ENCODE data around the gene LILRA6. TPM values are rescaled to one million over a fixed set of nuclear protein-coding genes. Genes with fewer than 3 reads are reported as not detected.
"Not testable (repeated sequence)": the region's sequence is repeated elsewhere in the genome, so short reads cannot be mapped to it uniquely, and the experiment has no call there.

Gene LILRA6
- total RNA-seq (2016; rRNA removed; fragmentation: Illumina TruSeq; extraction: Trizol) (not detected in 2 replicates), polyA plus RNA-seq (2011; rRNA removed) (not detected in 2 replicates), polyA minus RNA-seq (2011; rRNA and poly(A)+ RNA removed; ENCODE audit: low replicate concordance) (not detected in 2 replicates), Bru-seq, nascent RNA (not detected), BruChase-seq, experiment 1, labeled RNA remaining after a 6-hour chase (not detected), BruChase-seq, experiment 2, labeled RNA remaining after a 2-hour chase (not detected)
- not detected in 2 replicates for total RNA-seq (2016; cell fraction: cytosol; rRNA removed; fragmentation: Illumina TruSeq; extraction: Trizol; ENCODE audit: low read depth)
- not detected in 2 replicates for total RNA-seq (2016; cell fraction: insoluble cytoplasmic fraction; rRNA removed; fragmentation: Illumina TruSeq; extraction: Trizol)
- total RNA-seq (2016; cell fraction: membrane; rRNA removed; fragmentation: Illumina TruSeq; extraction: Trizol): not detected in 2 replicates
- not detected in 2 replicates for total RNA-seq (2016; cell fraction: nucleus; rRNA removed; fragmentation: Illumina TruSeq; extraction: Trizol)
- polyA plus RNA-seq (2011; cell fraction: cytosol; rRNA removed): not detected in 2 replicates
- polyA plus RNA-seq (2011; cell fraction: nucleus; rRNA removed): not detected in 2 replicates
- polyA plus RNA-seq (2012): not detected in 2 replicates
- not detected in 2 replicates for polyA plus RNA-seq (2016; cell fraction: cytosol; fragmentation: Illumina TruSeq; extraction: Trizol; ENCODE audit: low read depth)
- not detected in 2 replicates for polyA plus RNA-seq (2016; cell fraction: insoluble cytoplasmic fraction; fragmentation: Illumina TruSeq; extraction: Trizol; ENCODE audit: low read depth)
- not detected in 2 replicates for polyA plus RNA-seq (2016; cell fraction: membrane; fragmentation: Illumina TruSeq; extraction: Trizol; ENCODE audit: low read depth)
- not detected in 2 replicates for polyA plus RNA-seq (2016; cell fraction: nucleus; fragmentation: Illumina TruSeq; extraction: Trizol; ENCODE audit: insufficient read depth, low read depth)
- not detected in 2 replicates for polyA minus RNA-seq (2011; cell fraction: cytosol; rRNA and poly(A)+ RNA removed)
- polyA minus RNA-seq (2011; cell fraction: nucleus; rRNA and poly(A)+ RNA removed): not detected in 2 replicates
- long read RNA-seq, experiment 1: 0 reads
- long read RNA-seq, experiment 2: 0 reads

DNA sequence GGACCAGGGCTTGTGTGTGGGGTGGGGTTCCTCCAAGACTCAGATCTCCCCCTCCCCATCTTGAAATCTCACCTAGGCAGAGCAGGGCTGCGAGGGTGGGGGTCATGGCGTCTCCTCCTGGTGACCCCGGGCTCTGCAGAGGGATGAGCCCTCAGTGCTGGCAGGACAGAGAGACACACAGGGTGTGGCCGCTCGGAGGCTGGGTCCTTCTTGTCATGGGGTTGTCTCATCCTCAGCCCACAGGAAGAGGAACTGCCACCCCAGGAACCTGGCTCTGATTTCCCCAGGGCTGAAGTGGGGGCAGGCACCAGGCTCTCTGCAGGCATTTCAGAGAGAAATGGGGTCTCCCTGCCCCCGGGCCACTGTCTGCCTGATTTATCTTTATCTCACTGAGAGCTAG, at the start of gene LILRA6:
Gene LILRA6 (minus strand): TSS at position 145 of the 400 bp plus-strand sequence.
- H3K27me3 ChIP-seq (ENCODE audit: control insufficient read depth in 1 of 2, insufficient read depth in 2 of 2, low read length in 2 of 2): peaks cover 0 to 19% of the 10 kb centered on the region in 2 experiments; a peak in 3 of 5 replicates
- FAIRE-seq; POLR2A ChIA-PET; in situ Hi-C loops (cut with HindIII; ENCODE audit: extremely low pct_ligation_motif_present, low pct_unique_long_range_greater_than_20kb); H3K4me3 ChIP-seq (replicated peaks in 1 of 3; ENCODE audit: insufficient read depth in 1 of 3, low read depth in 2 of 3, low read length in 3 of 3); ATAC-seq; intact Hi-C loops (cut with micrococcal nuclease; ENCODE audit: unreplicated experiment); DNase-seq (ENCODE audit: low spot score); H3K9me3 ChIP-seq (ENCODE audit: low read length); CTCF ChIA-PET (ENCODE audit: low intra/inter-chr PET ratio, low total read pairs); H3K9ac ChIP-seq (ENCODE audit: insufficient read depth, low read depth, low read length); H3K79me2 ChIP-seq (ENCODE audit: insufficient read depth, low read length); H3K4me2 ChIP-seq (ENCODE audit: low read depth, low read length); H4K20me1 ChIP-seq (ENCODE audit: insufficient read depth, low read length); H2AFZ ChIP-seq (ENCODE audit: low read length); BruUV-seq (replicated peaks); H3K4me1 ChIP-seq (ENCODE audit: insufficient read depth, low read length); H3K27ac ChIP-seq (ENCODE audit: extremely low read length, insufficient read depth, low read length); H3K36me3 ChIP-seq (replicated peaks in 1 of 2; ENCODE audit: control insufficient read depth in 1 of 2, insufficient read depth in 2 of 2, low read length in 2 of 2): not testable (repeated sequence)
- WGBS (ENCODE audit: low lambda C conversion rate): no CpG with 5 or more reads among the region's 6 CpGs

DNA sequence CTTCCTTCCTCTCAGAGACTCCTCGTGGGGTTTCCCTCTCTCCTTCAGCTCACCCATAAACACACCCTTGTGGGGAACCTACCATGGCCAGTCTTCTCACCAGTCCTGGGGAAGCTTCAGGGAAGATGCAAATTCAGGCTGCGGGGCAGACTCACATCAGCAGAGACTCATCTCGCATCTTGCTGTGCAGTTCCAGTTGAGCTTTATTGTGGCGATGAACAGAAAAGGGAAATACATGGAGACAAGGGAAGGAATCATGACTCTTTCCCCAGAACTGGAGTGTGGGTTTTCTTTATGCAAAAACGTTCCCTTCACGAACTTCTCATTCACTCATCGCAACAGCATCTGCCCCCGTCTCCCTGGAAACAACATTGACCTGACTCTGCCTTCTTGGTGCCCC, 46.6 kb upstream of the LILRA6 start:
- H4K20me1 ChIP-seq (ENCODE audit: insufficient read depth, low read length); H3K36me3 ChIP-seq (replicated peaks in 1 of 2; ENCODE audit: control insufficient read depth in 1 of 2, insufficient read depth in 2 of 2, low read length in 2 of 2); H3K4me1 ChIP-seq (ENCODE audit: insufficient read depth, low read length); intact Hi-C loops (cut with micrococcal nuclease; ENCODE audit: unreplicated experiment); CTCF ChIA-PET (ENCODE audit: low intra/inter-chr PET ratio, low total read pairs); FAIRE-seq; H2AFZ ChIP-seq (ENCODE audit: low read length); ATAC-seq; H3K27me3 ChIP-seq (ENCODE audit: control insufficient read depth in 1 of 2, insufficient read depth in 2 of 2, low read length in 2 of 2); H3K4me2 ChIP-seq (ENCODE audit: low read depth, low read length); POLR2A ChIA-PET; H3K9me3 ChIP-seq (ENCODE audit: low read length); H3K4me3 ChIP-seq (replicated peaks in 1 of 3; ENCODE audit: insufficient read depth in 1 of 3, low read depth in 2 of 3, low read length in 3 of 3); H3K9ac ChIP-seq (ENCODE audit: insufficient read depth, low read depth, low read length); H3K79me2 ChIP-seq (ENCODE audit: insufficient read depth, low read length); H3K27ac ChIP-seq (ENCODE audit: extremely low read length, insufficient read depth, low read length); DNase-seq (ENCODE audit: low spot score); BruUV-seq (replicated peaks); in situ Hi-C loops (cut with HindIII; ENCODE audit: extremely low pct_ligation_motif_present, low pct_unique_long_range_greater_than_20kb): not testable (repeated sequence)
- WGBS (ENCODE audit: low lambda C conversion rate): 27% methylated on average over 8 of the region's 8 CpGs

All from HepG2 (cell line).